Measurements from ENCODE around the gene SMYD3. TPM values are rescaled to one million over a fixed set of nuclear protein-coding genes. Genes with fewer than 3 reads are reported as not detected.
A peak's percentile ranks its signal among the peaks of the same experiment; 100 is the strongest.

SMYD3 gene
- total RNA-seq, 1 donor from 2014 or later = 80.8 TPM

- Mint-ChIP-seq H3K27me3 (ENCODE audit: low read depth, unreplicated experiment) (no peaks in the 10 kb centered on the region), H3K9me3 (ENCODE audit: unreplicated experiment) (peaks cover 7% of the 10 kb centered on the region), H3K4me3 (ENCODE audit: unreplicated experiment) (no peak overlapping the region), H3K36me3 (ENCODE audit: low read depth, unreplicated experiment) (peaks cover 11% of the 10 kb centered on the region), H3K27ac (ENCODE audit: unreplicated experiment) (peak overlapping the region; percentile 27), H3K4me1 (ENCODE audit: low read depth, unreplicated experiment) (peaks cover 47% of the 10 kb centered on the region)
- Histone ChIP-seq H4K20me1 (ENCODE audit: insufficient read depth, low read length) (no peaks in the 10 kb centered on the region), H3K27ac (ENCODE audit: low read depth, low read length) (peak overlapping the region; percentile 42), H3K4me3 (ENCODE audit: insufficient read depth, low read depth, low read length) (no peak overlapping the region), H3K79me2 (ENCODE audit: insufficient read depth, low read length) (no peaks in the 10 kb centered on the region), H3K4me1 (ENCODE audit: insufficient read depth, low read length) (peaks cover 42% of the 10 kb centered on the region), H2AFZ (ENCODE audit: low read depth, low read length) (no peak overlapping the region), H3K4me2 (ENCODE audit: low read length) (peak overlapping the region; percentile 17), H3K27me3 (ENCODE audit: insufficient read depth, low read length) (no peaks in the 10 kb centered on the region), H3K9me3 (ENCODE audit: insufficient read depth, low read depth, low read length) (no peaks in the 10 kb centered on the region), H3K36me3 (ENCODE audit: insufficient read depth, low read length) (no peaks in the 10 kb centered on the region), H3K9ac (ENCODE audit: low read length) (peak overlapping the region; percentile 29)
- FAIRE-seq (no peak), DNase-seq (ENCODE audit: low read depth) (peak; percentile 65)
- TF ChIP-seq EZH2 (IDR thresholded peaks at IDR 0.05; ENCODE audit: insufficient read depth, low read length) (no peak), CTCF (IDR thresholded peaks at IDR 0.05; ENCODE audit: insufficient read depth, low read depth, low read length) (no peak)
These were observed 505.2 kb downstream of the SMYD3 start for GRCh38 chr1:246001837-246002230.

- no peaks in the 10 kb centered on the region for H3K79me2 ChIP-seq (ENCODE audit: insufficient read depth, low read length)
- Mint-ChIP-seq H3K4me1 (ENCODE audit: low read depth, unreplicated experiment) (peaks cover 47% of the 10 kb centered on the region), H3K4me3 (ENCODE audit: unreplicated experiment) (no peak overlapping the region), H3K36me3 (ENCODE audit: low read depth, unreplicated experiment) (peaks cover 11% of the 10 kb centered on the region), H3K27ac (ENCODE audit: unreplicated experiment) (peak overlapping the region; percentile 77), H3K27me3 (ENCODE audit: low read depth, unreplicated experiment) (no peaks in the 10 kb centered on the region), H3K9me3 (ENCODE audit: unreplicated experiment) (peaks cover 7% of the 10 kb centered on the region)
- H3K4me3 ChIP-seq (ENCODE audit: insufficient read depth, low read depth, low read length) = no peak overlapping the region
- no peaks in the 10 kb centered on the region for H3K9me3 ChIP-seq (ENCODE audit: insufficient read depth, low read depth, low read length)
- H3K27ac ChIP-seq (ENCODE audit: low read depth, low read length) = peak overlapping the region; percentile 42
- DNase-seq (ENCODE audit: low read depth) (peak; percentile 90), FAIRE-seq (no peak)
- peak overlapping the region; percentile 29 for H3K9ac ChIP-seq (ENCODE audit: low read length)
- no peak overlapping the region for H2AFZ ChIP-seq (ENCODE audit: low read depth, low read length)
- peak overlapping the region; percentile 17 for H3K4me2 ChIP-seq (ENCODE audit: low read length)
- TF ChIP-seq EZH2 (IDR thresholded peaks at IDR 0.05; ENCODE audit: insufficient read depth, low read length) (no peak), CTCF (IDR thresholded peaks at IDR 0.05; ENCODE audit: insufficient read depth, low read depth, low read length) (no peak)
- no peaks in the 10 kb centered on the region for H4K20me1 ChIP-seq (ENCODE audit: insufficient read depth, low read length)
- H3K27me3 ChIP-seq (ENCODE audit: insufficient read depth, low read length) = no peaks in the 10 kb centered on the region
- no peaks in the 10 kb centered on the region for H3K36me3 ChIP-seq (ENCODE audit: insufficient read depth, low read length)
- peaks cover 42% of the 10 kb centered on the region for H3K4me1 ChIP-seq (ENCODE audit: insufficient read depth, low read length)
These were observed 505.8 kb downstream of the SMYD3 start for GRCh38 chr1:246001142-246001836.

GRCh38 chr1:246000638-246001015 is 506.5 kb downstream of the SMYD3 start:
- TF ChIP-seq CTCF (IDR thresholded peaks at IDR 0.05; ENCODE audit: insufficient read depth, low read depth, low read length) (no peak), EZH2 (IDR thresholded peaks at IDR 0.05; ENCODE audit: insufficient read depth, low read length) (no peak)
- Histone ChIP-seq H3K79me2 (ENCODE audit: insufficient read depth, low read length) (no peaks in the 10 kb centered on the region), H3K9ac (ENCODE audit: low read length) (no peak overlapping the region), H4K20me1 (ENCODE audit: insufficient read depth, low read length) (no peaks in the 10 kb centered on the region), H3K9me3 (ENCODE audit: insufficient read depth, low read depth, low read length) (no peaks in the 10 kb centered on the region), H2AFZ (ENCODE audit: low read depth, low read length) (no peak overlapping the region), H3K4me2 (ENCODE audit: low read length) (no peak overlapping the region), H3K36me3 (ENCODE audit: insufficient read depth, low read length) (no peaks in the 10 kb centered on the region), H3K27me3 (ENCODE audit: insufficient read depth, low read length) (no peaks in the 10 kb centered on the region), H3K4me1 (ENCODE audit: insufficient read depth, low read length) (peaks cover 41% of the 10 kb centered on the region), H3K27ac (ENCODE audit: low read depth, low read length) (no peak overlapping the region), H3K4me3 (ENCODE audit: insufficient read depth, low read depth, low read length) (no peak overlapping the region)
- no peaks in the 10 kb centered on the region for H3K27me3 Mint-ChIP-seq (ENCODE audit: low read depth, unreplicated experiment)
- peaks cover 11% of the 10 kb centered on the region for H3K36me3 Mint-ChIP-seq (ENCODE audit: low read depth, unreplicated experiment)
- DNase-seq (ENCODE audit: low read depth) = peak; percentile 53
- no peak for FAIRE-seq
- no peak overlapping the region for H3K27ac Mint-ChIP-seq (ENCODE audit: unreplicated experiment)
- peaks cover 7% of the 10 kb centered on the region for H3K9me3 Mint-ChIP-seq (ENCODE audit: unreplicated experiment)
- peaks cover 45% of the 10 kb centered on the region for H3K4me1 Mint-ChIP-seq (ENCODE audit: low read depth, unreplicated experiment)
- H3K4me3 Mint-ChIP-seq (ENCODE audit: unreplicated experiment) = no peak overlapping the region

Data from astrocyte (in vitro differentiated cells and primary cell).